CD4-positive, alpha-beta T cell treated with Interleukin-21 for 1 hour (primary cell): ENCODE measurements around the gene NAIF1.

ENCODE experiments used
- DNase-seq: peaks from one replicate; pipeline ENCODE4 v3.0.0-alpha.2; 2020

Gene NAIF1

GRCh38 chr9:128102196-128102595, 35.1 kb upstream of the NAIF1 start:
- no peak for DNase-seq

- no peak for DNase-seq
Observed at GRCh38 chr9:128101690-128102089, 34.6 kb upstream of the NAIF1 start.

- DNase-seq = no peak
Observed at GRCh38 chr9:128101231-128101661, 34.1 kb upstream of the NAIF1 start.

- no peak for DNase-seq
Observed at GRCh38 chr9:128100581-128100980, 33.5 kb upstream of the NAIF1 start.

GRCh38 chr9:128099932-128100491, 32.9 kb upstream of the NAIF1 start:
- no peak for DNase-seq

- DNase-seq = no peak
Observed at GRCh38 chr9:128099231-128099931, 32.3 kb upstream of the NAIF1 start.

GRCh38 chr9:128098297-128099230, 31.4 kb upstream of the NAIF1 start:
- peak; percentile 54 for DNase-seq

- no peak for DNase-seq
Observed at GRCh38 chr9:128097543-128098296, 30.6 kb upstream of the NAIF1 start.

GRCh38 chr9:128096616-128097536, 29.8 kb upstream of the NAIF1 start:
- DNase-seq = no peak

GRCh38 chr9:128094950-128095544, 27.9 kb upstream of the NAIF1 start:
- DNase-seq = no peak

GRCh38 chr9:128094166-128094949, 27.2 kb upstream of the NAIF1 start:
- DNase-seq = peak; percentile 77

- DNase-seq = no peak
Observed at GRCh38 chr9:128093011-128093410, 25.9 kb upstream of the NAIF1 start.

- no peak for DNase-seq
Observed at GRCh38 chr9:128092199-128092977, 25.3 kb upstream of the NAIF1 start.

GRCh38 chr9:128091571-128091970, 24.5 kb upstream of the NAIF1 start:
- no peak for DNase-seq

- no peak for DNase-seq
Observed at GRCh38 chr9:128091144-128091543, 24.0 kb upstream of the NAIF1 start.

- DNase-seq = no peak
Observed at GRCh38 chr9:128089299-128089698, 22.2 kb upstream of the NAIF1 start.

GRCh38 chr9:128088253-128088945, 21.3 kb upstream of the NAIF1 start:
- DNase-seq = peak; percentile 33

GRCh38 chr9:128087262-128087661, 20.1 kb upstream of the NAIF1 start:
- no peak for DNase-seq

- no peak for DNase-seq
Observed at GRCh38 chr9:128085943-128086342, 18.8 kb upstream of the NAIF1 start.
